ENCODE data around the gene BCAN.
"Not testable (repeated sequence)": the region's sequence is repeated elsewhere in the genome, so short reads cannot be mapped to it uniquely, and the experiment has no call there.

DNA sequence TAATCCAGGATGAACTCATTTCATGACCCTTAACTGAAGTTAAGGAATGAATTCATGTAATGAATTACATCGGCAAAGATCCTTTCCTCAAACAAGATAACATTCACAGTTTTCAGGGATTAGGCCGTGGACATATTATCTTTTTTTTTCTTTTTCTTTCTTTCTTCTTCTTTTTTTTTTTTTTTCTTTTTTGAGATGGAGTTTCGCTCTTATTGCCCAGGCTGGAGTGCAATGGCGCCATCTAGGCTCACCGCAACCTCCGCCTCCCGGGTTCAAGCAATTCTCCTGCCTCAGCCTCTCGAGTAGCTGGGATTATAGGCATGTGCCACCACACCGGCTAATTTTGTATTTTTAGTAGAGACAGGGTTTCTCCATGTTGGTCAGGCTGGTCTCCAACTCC, 10.8 kb upstream of the BCAN start:
- not testable (repeated sequence) for TF ChIP-seq RFX5 (IDR thresholded peaks at IDR 0.05; ENCODE audit: low read depth, low read length); POLR2A (IDR thresholded peaks at IDR 0.05; ENCODE audit: low read depth, low read length); SMC3 (IDR thresholded peaks at IDR 0.05; ENCODE audit: low read depth, low read length); RAD21 (IDR thresholded peaks at IDR 0.05; ENCODE audit: low read length); CEBPB (IDR thresholded peaks at IDR 0.05; ENCODE audit: low read depth, low read length); BHLHE40 (IDR thresholded peaks at IDR 0.05; ENCODE audit: low read depth, low read length); MAFK (IDR thresholded peaks at IDR 0.05; ENCODE audit: low read depth, low read length); CHD1 (IDR thresholded peaks at IDR 0.05; ENCODE audit: low read depth, low read length); RCOR1 (IDR thresholded peaks at IDR 0.05; ENCODE audit: insufficient replicate concordance, low read length)
- TF ChIP-seq, protein P1, sequence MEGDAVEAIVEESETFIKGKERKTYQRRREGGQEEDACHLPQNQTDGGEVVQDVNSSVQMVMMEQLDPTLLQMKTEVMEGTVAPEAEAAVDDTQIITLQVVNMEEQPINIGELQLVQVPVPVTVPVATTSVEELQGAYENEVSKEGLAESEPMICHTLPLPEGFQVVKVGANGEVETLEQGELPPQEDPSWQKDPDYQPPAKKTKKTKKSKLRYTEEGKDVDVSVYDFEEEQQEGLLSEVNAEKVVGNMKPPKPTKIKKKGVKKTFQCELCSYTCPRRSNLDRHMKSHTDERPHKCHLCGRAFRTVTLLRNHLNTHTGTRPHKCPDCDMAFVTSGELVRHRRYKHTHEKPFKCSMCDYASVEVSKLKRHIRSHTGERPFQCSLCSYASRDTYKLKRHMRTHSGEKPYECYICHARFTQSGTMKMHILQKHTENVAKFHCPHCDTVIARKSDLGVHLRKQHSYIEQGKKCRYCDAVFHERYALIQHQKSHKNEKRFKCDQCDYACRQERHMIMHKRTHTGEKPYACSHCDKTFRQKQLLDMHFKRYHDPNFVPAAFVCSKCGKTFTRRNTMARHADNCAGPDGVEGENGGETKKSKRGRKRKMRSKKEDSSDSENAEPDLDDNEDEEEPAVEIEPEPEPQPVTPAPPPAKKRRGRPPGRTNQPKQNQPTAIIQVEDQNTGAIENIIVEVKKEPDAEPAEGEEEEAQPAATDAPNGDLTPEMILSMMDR (conservative IDR thresholded peaks at IDR 0.05; ENCODE audit: low read depth, low read length), result not testable (repeated sequence)
- TF ChIP-seq, protein P2, sequence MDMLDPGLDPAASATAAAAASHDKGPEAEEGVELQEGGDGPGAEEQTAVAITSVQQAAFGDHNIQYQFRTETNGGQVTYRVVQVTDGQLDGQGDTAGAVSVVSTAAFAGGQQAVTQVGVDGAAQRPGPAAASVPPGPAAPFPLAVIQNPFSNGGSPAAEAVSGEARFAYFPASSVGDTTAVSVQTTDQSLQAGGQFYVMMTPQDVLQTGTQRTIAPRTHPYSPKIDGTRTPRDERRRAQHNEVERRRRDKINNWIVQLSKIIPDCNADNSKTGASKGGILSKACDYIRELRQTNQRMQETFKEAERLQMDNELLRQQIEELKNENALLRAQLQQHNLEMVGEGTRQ (IDR thresholded peaks at IDR 0.05; ENCODE audit: low read depth, low read length), result not testable (repeated sequence)

All from IMR-90 (cell line).